Measurements from ENCODE around the gene SRRT. TPM values are rescaled to one million over a fixed set of nuclear protein-coding genes. Genes with fewer than 3 reads are reported as not detected.

SRRT gene
- total RNA-seq, 6 experiments from 2014 or later, result 22.4 to 65.7 (median 49.1) TPM

DNA sequence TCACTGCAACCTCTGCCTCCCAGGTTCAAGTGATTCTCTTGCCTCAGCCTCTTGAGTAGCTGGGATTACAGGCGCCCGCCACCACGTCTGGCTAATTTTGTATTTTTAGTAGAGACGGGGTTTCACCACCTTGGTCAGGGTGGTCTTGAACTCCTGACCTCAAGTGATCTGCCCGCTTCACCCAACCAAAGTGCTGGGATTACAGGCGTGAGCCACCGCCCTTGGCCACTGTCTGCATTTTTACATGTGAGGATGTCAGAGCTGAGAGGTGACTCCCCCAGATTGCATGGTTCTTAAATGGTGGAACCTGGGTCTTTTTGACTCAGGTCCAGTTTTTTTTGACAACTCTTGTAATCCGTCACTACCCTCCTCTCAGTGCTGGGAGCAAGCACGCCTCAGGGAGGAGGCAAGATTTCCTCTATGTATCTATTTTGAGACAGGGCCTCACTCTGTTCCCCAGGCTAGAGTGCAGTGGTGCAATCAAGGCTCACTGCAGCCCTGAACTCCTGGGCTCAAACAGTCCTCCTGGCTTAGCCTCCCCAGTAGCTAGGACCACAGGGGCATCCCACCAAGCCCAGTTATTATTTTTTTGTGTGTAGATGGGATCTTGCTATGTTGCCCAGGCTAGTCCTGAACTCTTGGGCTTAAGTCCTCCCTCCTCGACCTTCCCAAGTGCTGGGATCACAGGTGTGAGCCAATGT lies 1.2 kb upstream of the SRRT start:
- ATAC-seq (no peak), DNase-seq (no peak)
- Histone ChIP-seq H3K4me1 (peaks cover 0 to 25% (median 8%) of the 10 kb centered on the region in 4 donors), H3K9me3 (no peaks in the 10 kb centered on the region), H3K36me3 (peaks cover 0 to 37% (median 18%) of the 10 kb centered on the region in 4 donors), H3K27me3 (no peaks in the 10 kb centered on the region), H3K27ac (no peak overlapping the region), H3K4me3 (no peak overlapping the region)
- intact Hi-C loops (cut with DNase I), result no loop called here
- TF ChIP-seq, protein P1, sequence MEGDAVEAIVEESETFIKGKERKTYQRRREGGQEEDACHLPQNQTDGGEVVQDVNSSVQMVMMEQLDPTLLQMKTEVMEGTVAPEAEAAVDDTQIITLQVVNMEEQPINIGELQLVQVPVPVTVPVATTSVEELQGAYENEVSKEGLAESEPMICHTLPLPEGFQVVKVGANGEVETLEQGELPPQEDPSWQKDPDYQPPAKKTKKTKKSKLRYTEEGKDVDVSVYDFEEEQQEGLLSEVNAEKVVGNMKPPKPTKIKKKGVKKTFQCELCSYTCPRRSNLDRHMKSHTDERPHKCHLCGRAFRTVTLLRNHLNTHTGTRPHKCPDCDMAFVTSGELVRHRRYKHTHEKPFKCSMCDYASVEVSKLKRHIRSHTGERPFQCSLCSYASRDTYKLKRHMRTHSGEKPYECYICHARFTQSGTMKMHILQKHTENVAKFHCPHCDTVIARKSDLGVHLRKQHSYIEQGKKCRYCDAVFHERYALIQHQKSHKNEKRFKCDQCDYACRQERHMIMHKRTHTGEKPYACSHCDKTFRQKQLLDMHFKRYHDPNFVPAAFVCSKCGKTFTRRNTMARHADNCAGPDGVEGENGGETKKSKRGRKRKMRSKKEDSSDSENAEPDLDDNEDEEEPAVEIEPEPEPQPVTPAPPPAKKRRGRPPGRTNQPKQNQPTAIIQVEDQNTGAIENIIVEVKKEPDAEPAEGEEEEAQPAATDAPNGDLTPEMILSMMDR (IDR thresholded peaks at IDR 0.05), result no peak
- no peak for TF ChIP-seq POLR2A (IDR thresholded peaks at IDR 0.05)
- WGBS (ENCODE audit: insufficient coverage, low coverage, low lambda C conversion rate, missing lambda C conversion rate), result 72% methylated on average over 6 of the region's 10 CpGs

DNA sequence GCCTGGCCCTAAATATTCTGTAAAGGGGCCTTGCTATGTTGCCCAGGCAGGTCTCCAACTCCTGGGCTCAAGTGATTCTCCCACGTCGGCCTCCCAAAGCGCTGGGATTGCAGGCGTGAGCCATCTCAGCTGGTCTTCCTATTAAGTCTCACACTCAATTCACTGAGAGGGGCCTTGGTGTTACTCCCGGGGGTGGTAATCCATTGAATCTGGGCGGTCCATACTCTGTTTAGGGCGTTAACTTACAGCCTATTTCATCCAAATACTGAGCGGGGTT lies 665 bp upstream of the SRRT start:
- Histone ChIP-seq H3K27ac (peak overlapping the region; percentile 80 to 87 (median 87)), H3K4me3 (peak overlapping the region; percentile 89 to 95 (median 92)), H3K27me3 (no peaks in the 10 kb centered on the region), H3K4me1 (peaks cover 0 to 24% (median 7%) of the 10 kb centered on the region in 4 donors), H3K36me3 (peaks cover 0 to 42% (median 18%) of the 10 kb centered on the region in 4 donors), H3K9me3 (no peaks in the 10 kb centered on the region)
- intact Hi-C loops (cut with DNase I), result no loop called here
- 55% methylated on average over 4 of the region's 8 CpGs for WGBS (ENCODE audit: insufficient coverage, low coverage, low lambda C conversion rate, missing lambda C conversion rate)
- no peak for DNase-seq
- no peak for ATAC-seq
- TF ChIP-seq, protein P1 (IDR thresholded peaks at IDR 0.05), result no peak
- TF ChIP-seq POLR2A (IDR thresholded peaks at IDR 0.05), result no peak

DNA sequence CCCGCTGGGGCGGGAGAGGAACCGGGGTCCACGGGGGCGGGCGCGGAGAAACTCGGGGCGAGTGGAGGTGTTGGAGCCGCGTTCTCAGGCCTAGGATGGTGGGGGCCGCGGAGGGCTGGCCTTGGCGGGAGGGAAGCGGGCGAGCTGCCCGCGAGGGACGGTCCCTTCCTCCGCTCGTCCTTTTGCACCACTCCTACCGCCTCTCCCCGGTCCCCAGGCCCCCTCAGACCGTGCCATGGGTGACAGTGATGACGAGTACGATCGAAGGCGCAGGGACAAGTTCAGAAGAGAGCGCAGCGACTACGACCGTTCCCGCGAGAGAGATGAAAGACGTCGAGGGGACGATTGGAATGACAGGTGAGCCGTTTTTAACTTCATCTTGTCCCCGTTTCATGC lies 451 bp downstream of the SRRT start:
- H3K36me3 ChIP-seq, result peaks cover 0 to 41% (median 16%) of the 10 kb centered on the region in 4 donors
- no peak for DNase-seq

DNA sequence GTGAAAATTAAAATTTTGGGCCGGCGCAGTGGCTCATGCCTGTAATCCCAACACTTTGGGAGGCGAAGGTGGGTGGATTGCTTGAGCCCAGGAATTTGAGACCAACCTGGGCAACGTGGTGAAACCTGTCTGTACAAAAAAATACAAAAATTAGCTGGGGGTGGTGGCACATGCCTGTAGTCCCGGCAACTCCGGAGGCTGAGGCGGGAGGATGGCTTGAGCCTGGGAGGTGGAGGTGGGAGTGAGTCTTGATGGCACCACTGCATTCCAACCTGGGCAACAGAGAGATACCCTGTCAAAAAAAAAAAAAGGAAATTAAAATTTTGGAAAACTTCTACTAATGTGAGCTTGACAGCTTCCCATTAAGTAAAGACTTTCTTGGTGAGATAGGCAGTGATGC lies 3.1 kb downstream of the SRRT start:
- no peak overlapping the region for H3K27ac ChIP-seq
- no peak overlapping the region for H3K4me3 ChIP-seq
- H3K27me3 ChIP-seq, result no peaks in the 10 kb centered on the region
- DNase-seq, result no peak
- TF ChIP-seq POLR2A (IDR thresholded peaks at IDR 0.05), result no peak
- TF ChIP-seq, protein P1 (IDR thresholded peaks at IDR 0.05), result no peak
- H3K4me1 ChIP-seq, result peaks cover 0 to 24% (median 7%) of the 10 kb centered on the region in 4 donors
- no peaks in the 10 kb centered on the region for H3K9me3 ChIP-seq
- no peak for ATAC-seq
- peaks cover 4 to 44% (median 9%) of the 10 kb centered on the region in 4 donors for H3K36me3 ChIP-seq
- 74% methylated on average over 7 of the region's 7 CpGs for WGBS (ENCODE audit: insufficient coverage, low coverage, low lambda C conversion rate, missing lambda C conversion rate)
- intact Hi-C loops (cut with DNase I), result no loop called here

More for the DNA sequence above, 451 bp downstream of the SRRT start:
- intact Hi-C loops (cut with DNase I), result no loop called here
- WGBS (ENCODE audit: insufficient coverage, low coverage, low lambda C conversion rate, missing lambda C conversion rate), result under 1% methylated on average over 20 of the region's 39 CpGs
- H3K9me3 ChIP-seq, result no peaks in the 10 kb centered on the region
- H3K4me3 ChIP-seq, result peak overlapping the region; percentile 89 to 95 (median 92)
- ATAC-seq, result peak; percentile 38 to 52 (median 50)
- no peaks in the 10 kb centered on the region for H3K27me3 ChIP-seq
- peak overlapping the region; percentile 77 to 87 (median 80) for H3K27ac ChIP-seq
- H3K4me1 ChIP-seq, result peaks cover 0 to 24% (median 7%) of the 10 kb centered on the region in 4 donors
- TF ChIP-seq POLR2A (IDR thresholded peaks at IDR 0.05), result no peak
- TF ChIP-seq, protein P1 (IDR thresholded peaks at IDR 0.05), result no peak
